WTC11 (cell line): ENCODE data around the gene GBA2. TPM values are rescaled to one million over a fixed set of nuclear protein-coding genes. Genes with fewer than 3 reads are reported as not detected.

ENCODE experiments used
- AFF4 ChIP-seq: sonication (generic); formaldehyde crosslinking; IDR thresholded peaks from 2 replicates; pipeline ENCODE4 v1.8.1; 2023; ENCODE audit warnings: mild to moderate bottlenecking, missing genetic modification reagents, borderline replicate concordance
- E2F4 ChIP-seq: sonication (generic); formaldehyde crosslinking; IDR thresholded peaks from 2 replicates; pipeline ENCODE4 v1.8.1; 2022; ENCODE audit warnings: low read depth, mild to moderate bottlenecking, moderate library complexity, missing genetic modification reagents, borderline replicate concordance
- EMX1 ChIP-seq: fragments of 250-450 bp; sonication (Bioruptor Pico); IDR thresholded peaks from 2 replicates; pipeline ENCODE4 v1.8.0; 2021; ENCODE audit warnings: mild to moderate bottlenecking
- GABPB1 ChIP-seq: sonication (generic); formaldehyde crosslinking; IDR thresholded peaks from 2 replicates; pipeline ENCODE4 v1.8.1; 2023; ENCODE audit warnings: mild to moderate bottlenecking, missing genetic modification reagents
- IRF2 ChIP-seq: sonication (generic); formaldehyde crosslinking; IDR thresholded peaks from 2 replicates; pipeline ENCODE4 v1.8.0; 2022; ENCODE audit warnings: low read depth, missing genetic modification reagents, borderline replicate concordance
- JUN ChIP-seq: sonication (generic); formaldehyde crosslinking; IDR thresholded peaks from 2 replicates; pipeline ENCODE4 v1.8.0; 2023; ENCODE audit warnings: mild to moderate bottlenecking, missing genetic modification reagents
- RORB ChIP-seq: fragments of 250-450 bp; sonication (Bioruptor Pico); IDR thresholded peaks from 2 replicates; pipeline ENCODE4 v1.9.0; 2021; ENCODE audit warnings: mild to moderate bottlenecking
- SMAD4 ChIP-seq: sonication (generic); formaldehyde crosslinking; IDR thresholded peaks from 2 replicates; pipeline ENCODE4 v1.8.0; 2022; ENCODE audit warnings: mild to moderate bottlenecking, missing genetic modification reagents
- TCF7 ChIP-seq: sonication (generic); formaldehyde crosslinking; IDR thresholded peaks from 2 replicates; pipeline ENCODE4 v1.8.0; 2022; ENCODE audit warnings: mild to moderate bottlenecking, low read depth, missing genetic modification reagents, moderate library complexity
- TEAD1 ChIP-seq: sonication (generic); formaldehyde crosslinking; IDR thresholded peaks from 2 replicates; pipeline ENCODE4 v1.8.0; 2022; ENCODE audit warnings: mild to moderate bottlenecking, missing genetic modification reagents
- ZNF138 ChIP-seq: sonication (generic); formaldehyde crosslinking; conservative IDR thresholded peaks from 2 replicates; pipeline ENCODE4 v1.8.1; 2022; ENCODE audit warnings: mild to moderate bottlenecking, moderate library complexity, missing genetic modification reagents
- ZNF232 ChIP-seq: sonication (generic); formaldehyde crosslinking; IDR thresholded peaks from 2 replicates; pipeline ENCODE4 v1.8.0; 2022; ENCODE audit warnings: mild to moderate bottlenecking, missing genetic modification reagents
- ZNF317 ChIP-seq: sonication (generic); formaldehyde crosslinking; IDR thresholded peaks from 2 replicates; pipeline ENCODE4 v1.8.1; 2023; ENCODE audit warnings: low read depth, mild to moderate bottlenecking, moderate library complexity, missing genetic modification reagents, borderline replicate concordance
- ZNF532 ChIP-seq: fragments of 250-450 bp; sonication (Bioruptor Pico); IDR thresholded peaks from 2 replicates; pipeline ENCODE4 v1.9.0; 2021; ENCODE audit warnings: mild to moderate bottlenecking, borderline replicate concordance
- total RNA-seq: library from RNA; stranded (reverse); gene quantifications from 3 replicates; pipeline ENCODE4 v1.2.3, GENCODE V29; 2021
- TF ChIP-seq, protein P1 (sequence below): sonication (generic); formaldehyde crosslinking; IDR thresholded peaks from 2 replicates; pipeline ENCODE4 v1.8.1; 2023; ENCODE audit warnings: mild to moderate bottlenecking, moderate library complexity, missing genetic modification reagents
- TF ChIP-seq, protein P2 (sequence below): fragments of 250-450 bp; sonication (Bioruptor Pico); IDR thresholded peaks from 2 replicates; pipeline ENCODE4 v1.9.0; 2021; ENCODE audit warnings: moderate library complexity, mild to moderate bottlenecking, inconsistent platforms, borderline replicate concordance
- TF ChIP-seq, protein P3 (sequence below): fragments of 250-450 bp; sonication (Bioruptor Pico); IDR thresholded peaks from 2 replicates; pipeline ENCODE4 v1.9.0; 2021; ENCODE audit warnings: mild to moderate bottlenecking
- TF ChIP-seq, protein P4 (sequence below): sonication (generic); formaldehyde crosslinking; IDR thresholded peaks from 2 replicates; pipeline ENCODE4 v1.8.0; 2022; ENCODE audit warnings: mild to moderate bottlenecking, missing genetic modification reagents

GBA2 gene
- total RNA-seq, 1 experiment from 2014 or later, result 104 TPM

- no peak for TF ChIP-seq ZNF532 (CRISPR knock-in tag)
- no peak for TF ChIP-seq IRF2 (CRISPR knock-in tag)
- no peak for TF ChIP-seq EMX1 (CRISPR knock-in tag)
- TF ChIP-seq SMAD4, result no peak
- TF ChIP-seq, protein P1, sequence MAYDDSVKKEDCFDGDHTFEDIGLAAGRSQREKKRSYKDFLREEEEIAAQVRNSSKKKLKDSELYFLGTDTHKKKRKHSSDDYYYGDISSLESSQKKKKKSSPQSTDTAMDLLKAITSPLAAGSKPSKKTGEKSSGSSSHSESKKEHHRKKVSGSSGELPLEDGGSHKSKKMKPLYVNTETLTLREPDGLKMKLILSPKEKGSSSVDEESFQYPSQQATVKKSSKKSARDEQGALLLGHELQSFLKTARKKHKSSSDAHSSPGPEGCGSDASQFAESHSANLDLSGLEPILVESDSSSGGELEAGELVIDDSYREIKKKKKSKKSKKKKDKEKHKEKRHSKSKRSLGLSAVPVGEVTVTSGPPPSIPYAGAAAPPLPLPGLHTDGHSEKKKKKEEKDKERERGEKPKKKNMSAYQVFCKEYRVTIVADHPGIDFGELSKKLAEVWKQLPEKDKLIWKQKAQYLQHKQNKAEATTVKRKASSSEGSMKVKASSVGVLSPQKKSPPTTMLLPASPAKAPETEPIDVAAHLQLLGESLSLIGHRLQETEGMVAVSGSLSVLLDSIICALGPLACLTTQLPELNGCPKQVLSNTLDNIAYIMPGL (CRISPR knock-in tag), result peak; percentile 61
- TF ChIP-seq, protein P2, sequence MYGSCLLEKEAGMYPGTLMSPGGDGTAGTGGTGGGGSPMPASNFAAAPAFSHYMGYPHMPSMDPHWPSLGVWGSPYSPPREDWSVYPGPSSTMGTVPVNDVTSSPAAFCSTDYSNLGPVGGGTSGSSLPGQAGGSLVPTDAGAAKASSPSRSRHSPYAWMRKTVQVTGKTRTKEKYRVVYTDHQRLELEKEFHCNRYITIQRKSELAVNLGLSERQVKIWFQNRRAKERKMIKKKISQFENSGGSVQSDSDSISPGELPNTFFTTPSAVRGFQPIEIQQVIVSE (CRISPR knock-in tag), result no peak
- no peak for TF ChIP-seq ZNF232 (CRISPR knock-in tag)
- no peak for TF ChIP-seq ZNF317 (CRISPR knock-in tag)
- TF ChIP-seq, protein P3, sequence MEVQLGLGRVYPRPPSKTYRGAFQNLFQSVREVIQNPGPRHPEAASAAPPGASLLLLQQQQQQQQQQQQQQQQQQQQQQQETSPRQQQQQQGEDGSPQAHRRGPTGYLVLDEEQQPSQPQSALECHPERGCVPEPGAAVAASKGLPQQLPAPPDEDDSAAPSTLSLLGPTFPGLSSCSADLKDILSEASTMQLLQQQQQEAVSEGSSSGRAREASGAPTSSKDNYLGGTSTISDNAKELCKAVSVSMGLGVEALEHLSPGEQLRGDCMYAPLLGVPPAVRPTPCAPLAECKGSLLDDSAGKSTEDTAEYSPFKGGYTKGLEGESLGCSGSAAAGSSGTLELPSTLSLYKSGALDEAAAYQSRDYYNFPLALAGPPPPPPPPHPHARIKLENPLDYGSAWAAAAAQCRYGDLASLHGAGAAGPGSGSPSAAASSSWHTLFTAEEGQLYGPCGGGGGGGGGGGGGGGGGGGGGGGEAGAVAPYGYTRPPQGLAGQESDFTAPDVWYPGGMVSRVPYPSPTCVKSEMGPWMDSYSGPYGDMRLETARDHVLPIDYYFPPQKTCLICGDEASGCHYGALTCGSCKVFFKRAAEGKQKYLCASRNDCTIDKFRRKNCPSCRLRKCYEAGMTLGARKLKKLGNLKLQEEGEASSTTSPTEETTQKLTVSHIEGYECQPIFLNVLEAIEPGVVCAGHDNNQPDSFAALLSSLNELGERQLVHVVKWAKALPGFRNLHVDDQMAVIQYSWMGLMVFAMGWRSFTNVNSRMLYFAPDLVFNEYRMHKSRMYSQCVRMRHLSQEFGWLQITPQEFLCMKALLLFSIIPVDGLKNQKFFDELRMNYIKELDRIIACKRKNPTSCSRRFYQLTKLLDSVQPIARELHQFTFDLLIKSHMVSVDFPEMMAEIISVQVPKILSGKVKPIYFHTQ (CRISPR knock-in tag), result no peak
- TF ChIP-seq TCF7, result no peak
- TF ChIP-seq E2F4 (CRISPR knock-in tag), result 0 out of 2 replicates have a peak, but pooled peaks have one; percentile 70
- no peak for TF ChIP-seq ZNF138 (CRISPR knock-in tag)
- no peak for TF ChIP-seq AFF4 (CRISPR knock-in tag)
- TF ChIP-seq RORB, result no peak
- peak; percentile 70 for TF ChIP-seq GABPB1 (CRISPR knock-in tag)
- TF ChIP-seq TEAD1, result 0 out of 2 replicates have a peak, but pooled peaks have one; percentile 20
- no peak for TF ChIP-seq JUN
- TF ChIP-seq, protein P4, sequence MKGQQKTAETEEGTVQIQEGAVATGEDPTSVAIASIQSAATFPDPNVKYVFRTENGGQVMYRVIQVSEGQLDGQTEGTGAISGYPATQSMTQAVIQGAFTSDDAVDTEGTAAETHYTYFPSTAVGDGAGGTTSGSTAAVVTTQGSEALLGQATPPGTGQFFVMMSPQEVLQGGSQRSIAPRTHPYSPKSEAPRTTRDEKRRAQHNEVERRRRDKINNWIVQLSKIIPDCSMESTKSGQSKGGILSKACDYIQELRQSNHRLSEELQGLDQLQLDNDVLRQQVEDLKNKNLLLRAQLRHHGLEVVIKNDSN (CRISPR knock-in tag), result no peak
Measured at GRCh38 chr9:35756275-35757225, 7.5 kb upstream of the GBA2 start (continued).
